Measurements from ENCODE around the gene ASXL2.

GRCh38 chr2:25912851-25913695, 34.8 kb upstream of the ASXL2 start:
- TF ChIP-seq CTCF (IDR thresholded peaks at IDR 0.05; ENCODE audit: insufficient read depth, low read length) (no peak), POLR2AphosphoS5 (IDR thresholded peaks at IDR 0.05; ENCODE audit: low read depth) (no peak), GABPA (IDR thresholded peaks at IDR 0.05; ENCODE audit: low read depth) (no peak), REST (IDR thresholded peaks at IDR 0.05; ENCODE audit: insufficient replicate concordance, low read depth) (no peak), SPI1 (IDR thresholded peaks at IDR 0.05; ENCODE audit: borderline replicate concordance, low read depth) (no peak)
